Tibial nerve (tissue), 4 donors: Measurements from ENCODE around the gene CRIP3. TPM values are rescaled to one million over a fixed set of nuclear protein-coding genes. Genes with fewer than 3 reads are reported as not detected.

Experiments used
- DNase-seq, 2 donors: peaks; one replicate each; pipeline ENCODE4 v3.0.0-alpha.2; 2019; ENCODE audit warnings: low spot score in 2 of 2
- H3K27ac ChIP-seq, 4 donors: fragments of 200-600 bp; sonication (generic) in 3 of 4; one replicate each; pipeline ENCODE4 v1.5.1; 2017 to 2019; ENCODE audit warnings: mild to moderate bottlenecking in 1 of 4
- H3K27me3 ChIP-seq, 2 donors: fragments of 200-600 bp; sonication (generic) in 1 of 2; one replicate each; pipeline versions ENCODE4 v1.5.1 to v1.6.0; 2017 to 2019
- H3K36me3 ChIP-seq, 3 donors: fragments of 200-600 bp; sonication (generic); one replicate each; pipeline ENCODE4 v1.5.1; 2018 to 2019
- H3K4me1 ChIP-seq, 4 donors: fragments of 200-600 bp; sonication (generic) in 3 of 4; one replicate each; pipeline ENCODE4 v1.5.1; 2017 to 2019
- H3K4me3 ChIP-seq, 4 donors: fragments of 200-600 bp; sonication (generic) in 3 of 4; one replicate each; pipeline ENCODE4 v1.5.1; 2017 to 2019; ENCODE audit warnings: mild to moderate bottlenecking in 1 of 4, moderate library complexity in 1 of 4
- H3K9me3 ChIP-seq, 4 donors: fragments of 200-600 bp; sonication (generic) in 3 of 4; one replicate each; pipeline ENCODE4 v1.5.1; 2017 to 2019
- CTCF ChIP-seq, 5 experiments: fragments of 200-600 bp in 3 of 5; fragments of 450-650 bp in 2 of 5; sonication (generic) in 3 of 5; IDR thresholded peaks; one replicate each; pipeline ENCODE4 v1.5.1; 2016 to 2019; ENCODE audit warnings: antibody characterized with exemption in 5 of 5, mild to moderate bottlenecking in 3 of 5, moderate library complexity in 2 of 5
- EP300 ChIP-seq, 2 donors: sonication (generic); formaldehyde crosslinking; IDR thresholded peaks; one replicate each; pipeline ENCODE4 v1.6.1; 2017; ENCODE audit warnings: antibody characterized with exemption in 2 of 2, mild to moderate bottlenecking in 1 of 2
- POLR2A ChIP-seq, 2 donors: fragments of 450-650 bp; IDR thresholded peaks; one replicate each; pipeline ENCODE4 v1.6.1; 2017; ENCODE audit warnings: antibody characterized with exemption in 2 of 2, mild to moderate bottlenecking in 2 of 2, moderate library complexity in 2 of 2
- WGBS, 2 donors: methylation state at CpG; one replicate each; pipeline ENCODE4 v1.1.5; 2018; 5-methylcytosine and 5-hydroxymethylcytosine counted together
- total RNA-seq, 4 donors: library from RNA; depleted of rRNA; stranded (reverse); fragments of >200 nt; gene quantifications; one replicate each; pipeline ENCODE4 v1.1.0, GENCODE V29; 2016

The CRIP3 gene
- total RNA-seq, 4 donors from 2014 or later, result 5.2 to 12.7 (median 6.1) TPM; not detected in 1

GRCh38 chr6:43284991-43285781, 23.4 kb downstream of the CRIP3 start:
- peaks cover 0 to 31% of the 10 kb centered on the region in 2 donors for H3K27me3 ChIP-seq
- peaks cover 0 to 8% (median 0%) of the 10 kb centered on the region in 4 donors for H3K4me1 ChIP-seq
- H3K36me3 ChIP-seq, result no peaks in the 10 kb centered on the region
- DNase-seq, result no peak
- no peak overlapping the region for H3K27ac ChIP-seq
- H3K4me3 ChIP-seq, result no peak overlapping the region
- no peaks in the 10 kb centered on the region for H3K9me3 ChIP-seq
- TF ChIP-seq POLR2A (IDR thresholded peaks at IDR 0.05) (no peak), EP300 (IDR thresholded peaks at IDR 0.05) (no peak), CTCF (IDR thresholded peaks at IDR 0.05) (no peak)
- 8% methylated on average over 40 to 67 of the region's 83 CpGs for WGBS, 2 donors

- Histone ChIP-seq H3K9me3 (no peaks in the 10 kb centered on the region), H3K36me3 (no peaks in the 10 kb centered on the region), H3K4me3 (no peak overlapping the region), H3K27ac (no peak overlapping the region), H3K4me1 (peaks cover 0 to 8% (median 0%) of the 10 kb centered on the region in 4 donors), H3K27me3 (peaks cover 0 to 38% of the 10 kb centered on the region in 2 donors)
- TF ChIP-seq POLR2A (IDR thresholded peaks at IDR 0.05) (no peak), CTCF (IDR thresholded peaks at IDR 0.05) (no peak), EP300 (IDR thresholded peaks at IDR 0.05) (no peak)
- no peak for DNase-seq
- WGBS, 2 donors, result 82 to 83% methylated on average over 14 to 23 of the region's 27 CpGs
Observed at GRCh38 chr6:43283905-43284304, 24.7 kb downstream of the CRIP3 start.

GRCh38 chr6:43283514-43283901, 25.1 kb downstream of the CRIP3 start:
- peaks cover 0 to 38% of the 10 kb centered on the region in 2 donors for H3K27me3 ChIP-seq
- no peaks in the 10 kb centered on the region for H3K9me3 ChIP-seq
- DNase-seq, result no peak
- H3K4me1 ChIP-seq, result peaks cover 0 to 8% (median 0%) of the 10 kb centered on the region in 4 donors
- H3K4me3 ChIP-seq, result no peak overlapping the region
- H3K27ac ChIP-seq, result no peak overlapping the region
- WGBS, 2 donors, result 83 to 89% methylated on average over 13 to 16 of the region's 18 CpGs
- TF ChIP-seq POLR2A (IDR thresholded peaks at IDR 0.05), result no peak
- no peak for TF ChIP-seq EP300 (IDR thresholded peaks at IDR 0.05)
- no peak for TF ChIP-seq CTCF (IDR thresholded peaks at IDR 0.05)
- H3K36me3 ChIP-seq, result no peaks in the 10 kb centered on the region

GRCh38 chr6:43282636-43283513, 25.8 kb downstream of the CRIP3 start:
- Histone ChIP-seq H3K9me3 (no peaks in the 10 kb centered on the region), H3K27ac (no peak overlapping the region), H3K36me3 (no peaks in the 10 kb centered on the region), H3K27me3 (peaks cover 0 to 38% of the 10 kb centered on the region in 2 donors), H3K4me1 (peaks cover 0 to 8% (median 0%) of the 10 kb centered on the region in 4 donors), H3K4me3 (no peak overlapping the region)
- TF ChIP-seq EP300 (IDR thresholded peaks at IDR 0.05) (no peak), CTCF (IDR thresholded peaks at IDR 0.05) (no peak), POLR2A (IDR thresholded peaks at IDR 0.05) (no peak)
- 75% methylated on average over 18 to 31 of the region's 32 CpGs for WGBS, 2 donors
- no peak for DNase-seq
